Sigmoid colon (tissue), 4 donors: ENCODE results near the gene COX8C.

Source experiments
- EP300 ChIP-seq, 4 donors: sonication (generic); formaldehyde crosslinking; IDR thresholded peaks; one replicate each; pipeline ENCODE4 v1.6.1; 2017; ENCODE audit warnings: antibody characterized with exemption in 4 of 4
- POLR2A ChIP-seq, 2 donors: fragments of 450-650 bp; IDR thresholded peaks; one replicate each; pipeline ENCODE4 v1.6.1; 2016; ENCODE audit warnings: antibody characterized with exemption in 2 of 2, mild to moderate bottlenecking in 2 of 2, moderate library complexity in 2 of 2
- POLR2AphosphoS5 ChIP-seq, 4 donors: sonication (generic); formaldehyde crosslinking; IDR thresholded peaks; one replicate each; pipeline ENCODE4 v1.6.1; 2017; ENCODE audit warnings: antibody characterized with exemption in 4 of 4
- TF ChIP-seq, protein P1 (sequence below), 4 experiments: fragments of 450-650 bp in 3 of 4; fragments of 200-600 bp in 1 of 4; IDR thresholded peaks; one replicate each; pipeline ENCODE4 v1.5.1; 2016 to 2019; ENCODE audit warnings: antibody characterized with exemption in 4 of 4, mild to moderate bottlenecking in 3 of 4, moderate library complexity in 2 of 4

DNA sequence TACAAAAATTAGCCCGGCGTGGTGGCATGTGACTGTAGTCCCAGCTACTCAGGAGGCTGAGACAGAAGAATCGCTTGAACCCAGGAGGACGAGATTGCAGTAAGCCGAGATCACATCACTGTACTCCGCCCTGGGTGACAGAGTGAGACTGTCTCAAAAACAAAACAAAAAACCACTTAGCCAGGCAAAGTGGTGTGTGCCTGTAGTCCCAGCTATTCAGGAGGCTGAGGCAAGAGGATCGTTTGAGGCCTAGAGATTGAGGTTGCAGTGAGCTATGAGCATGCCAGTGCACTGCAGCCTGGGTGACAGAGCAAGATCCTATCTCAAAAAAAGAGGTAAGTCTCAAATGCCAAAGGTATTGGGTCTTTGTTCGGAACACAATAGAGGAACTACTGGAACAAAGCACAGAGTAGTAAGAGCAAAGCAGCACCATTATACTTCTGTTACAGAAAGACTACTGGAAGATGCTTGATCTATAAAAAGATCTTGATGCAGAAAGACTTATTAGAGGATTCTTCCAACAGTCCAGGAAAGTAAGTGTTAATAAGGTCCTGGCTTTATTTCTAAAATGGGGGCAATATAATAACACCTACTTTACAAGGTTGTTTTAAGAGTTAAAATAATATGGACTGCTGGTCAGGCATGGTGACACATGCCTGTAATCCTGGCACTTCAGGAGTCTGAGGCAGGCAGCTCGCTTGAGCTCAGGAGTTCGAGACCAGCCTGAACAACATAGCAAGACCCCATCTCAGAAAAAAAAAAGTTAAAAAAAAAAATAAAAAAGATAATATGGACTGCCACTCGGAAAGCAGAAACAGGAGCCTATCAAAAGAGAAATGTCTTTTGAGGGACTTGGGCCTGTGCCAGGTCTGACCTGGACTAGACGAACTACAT lies 44.0 kb upstream of the COX8C start:
- TF ChIP-seq EP300 (IDR thresholded peaks at IDR 0.05), result no peak
- TF ChIP-seq, protein P1, sequence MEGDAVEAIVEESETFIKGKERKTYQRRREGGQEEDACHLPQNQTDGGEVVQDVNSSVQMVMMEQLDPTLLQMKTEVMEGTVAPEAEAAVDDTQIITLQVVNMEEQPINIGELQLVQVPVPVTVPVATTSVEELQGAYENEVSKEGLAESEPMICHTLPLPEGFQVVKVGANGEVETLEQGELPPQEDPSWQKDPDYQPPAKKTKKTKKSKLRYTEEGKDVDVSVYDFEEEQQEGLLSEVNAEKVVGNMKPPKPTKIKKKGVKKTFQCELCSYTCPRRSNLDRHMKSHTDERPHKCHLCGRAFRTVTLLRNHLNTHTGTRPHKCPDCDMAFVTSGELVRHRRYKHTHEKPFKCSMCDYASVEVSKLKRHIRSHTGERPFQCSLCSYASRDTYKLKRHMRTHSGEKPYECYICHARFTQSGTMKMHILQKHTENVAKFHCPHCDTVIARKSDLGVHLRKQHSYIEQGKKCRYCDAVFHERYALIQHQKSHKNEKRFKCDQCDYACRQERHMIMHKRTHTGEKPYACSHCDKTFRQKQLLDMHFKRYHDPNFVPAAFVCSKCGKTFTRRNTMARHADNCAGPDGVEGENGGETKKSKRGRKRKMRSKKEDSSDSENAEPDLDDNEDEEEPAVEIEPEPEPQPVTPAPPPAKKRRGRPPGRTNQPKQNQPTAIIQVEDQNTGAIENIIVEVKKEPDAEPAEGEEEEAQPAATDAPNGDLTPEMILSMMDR (IDR thresholded peaks at IDR 0.05), result no peak
- TF ChIP-seq POLR2A (IDR thresholded peaks at IDR 0.05), result no peak
- TF ChIP-seq POLR2AphosphoS5 (IDR thresholded peaks at IDR 0.05), result no peak
